ENCODE results near the gene DUSP2. TPM values are rescaled to one million over a fixed set of nuclear protein-coding genes. Genes with fewer than 3 reads are reported as not detected.

DUSP2 gene
- total and polyA plus RNA-seq, 4 donors = 5.2 to 10.7 (median 7.9) TPM

- Histone ChIP-seq H3K27ac (ENCODE audit: low read depth, low read length) (no peak overlapping the region), H3K4me1 (ENCODE audit: control insufficient read depth, insufficient read depth, low read length) (peaks cover 18% of the 10 kb centered on the region)
- WGBS (ENCODE audit: insufficient coverage) = 84% methylated on average over 6 of the region's 6 CpGs
Measured at GRCh38 chr2:96104487-96104861, 40.8 kb downstream of the DUSP2 start.

GRCh38 chr2:96103761-96104486 is 41.3 kb downstream of the DUSP2 start:
- Histone ChIP-seq H3K36me3 (ENCODE audit: control insufficient read depth, insufficient read depth, low read length) (no peaks in the 10 kb centered on the region), H3K27me3 (ENCODE audit: control insufficient read depth, insufficient read depth, low read length) (no peaks in the 10 kb centered on the region), H3K27ac (ENCODE audit: low read depth, low read length) (no peak overlapping the region), H3K4me1 (ENCODE audit: control insufficient read depth, insufficient read depth, low read length) (peaks cover 16% of the 10 kb centered on the region), H3K4me3 (ENCODE audit: low read depth, low read length) (no peak overlapping the region), H3K9me3 (ENCODE audit: control insufficient read depth, insufficient read depth, low read length) (peaks cover 3% of the 10 kb centered on the region)
- WGBS (ENCODE audit: insufficient coverage) = 34% methylated on average over 6 of the region's 6 CpGs
- no peak for DNase-seq (ENCODE audit: low read depth in 4 of 6, low spot score in 6 of 6)

More at GRCh38 chr2:96104487-96104861, 40.8 kb downstream of the DUSP2 start:
- no peaks in the 10 kb centered on the region for H3K36me3 ChIP-seq (ENCODE audit: control insufficient read depth, insufficient read depth, low read length)
- H3K9me3 ChIP-seq (ENCODE audit: control insufficient read depth, insufficient read depth, low read length) = peaks cover 3% of the 10 kb centered on the region
- H3K4me3 ChIP-seq (ENCODE audit: low read depth, low read length) = no peak overlapping the region
- DNase-seq (ENCODE audit: low read depth in 4 of 6, low spot score in 6 of 6) = no peak
- H3K27me3 ChIP-seq (ENCODE audit: control insufficient read depth, insufficient read depth, low read length) = no peaks in the 10 kb centered on the region

GRCh38 chr2:96103187-96103601 is 42.0 kb downstream of the DUSP2 start:
- WGBS (ENCODE audit: insufficient coverage) = 62% methylated on average over 3 of the region's 8 CpGs
- H3K4me3 ChIP-seq (ENCODE audit: low read depth, low read length) = no peak overlapping the region
- DNase-seq (ENCODE audit: low read depth in 4 of 6, low spot score in 6 of 6) = no peak
- H3K4me1 ChIP-seq (ENCODE audit: control insufficient read depth, insufficient read depth, low read length) = peaks cover 8% of the 10 kb centered on the region
- H3K27ac ChIP-seq (ENCODE audit: low read depth, low read length) = no peak overlapping the region
- H3K9me3 ChIP-seq (ENCODE audit: control insufficient read depth, insufficient read depth, low read length) = peaks cover 3% of the 10 kb centered on the region
- H3K27me3 ChIP-seq (ENCODE audit: control insufficient read depth, insufficient read depth, low read length) = no peaks in the 10 kb centered on the region
- no peaks in the 10 kb centered on the region for H3K36me3 ChIP-seq (ENCODE audit: control insufficient read depth, insufficient read depth, low read length)

GRCh38 chr2:96102596-96103186 is 42.5 kb downstream of the DUSP2 start:
- H3K4me1 ChIP-seq (ENCODE audit: control insufficient read depth, insufficient read depth, low read length) = peaks cover 4% of the 10 kb centered on the region
- no peak overlapping the region for H3K4me3 ChIP-seq (ENCODE audit: low read depth, low read length)
- no peaks in the 10 kb centered on the region for H3K36me3 ChIP-seq (ENCODE audit: control insufficient read depth, insufficient read depth, low read length)
- H3K27me3 ChIP-seq (ENCODE audit: control insufficient read depth, insufficient read depth, low read length) = no peaks in the 10 kb centered on the region
- H3K9me3 ChIP-seq (ENCODE audit: control insufficient read depth, insufficient read depth, low read length) = peaks cover 3% of the 10 kb centered on the region
- DNase-seq (ENCODE audit: low read depth in 4 of 6, low spot score in 6 of 6) = no peak
- H3K27ac ChIP-seq (ENCODE audit: low read depth, low read length) = no peak overlapping the region
- WGBS (ENCODE audit: insufficient coverage) = 97% methylated on average over 15 of the region's 15 CpGs

GRCh38 chr2:96100893-96101304 is 44.3 kb downstream of the DUSP2 start:
- no peak overlapping the region for H3K4me3 ChIP-seq (ENCODE audit: low read depth, low read length)
- 86% methylated on average over 1 of the region's 3 CpGs for WGBS (ENCODE audit: insufficient coverage)
- H3K27me3 ChIP-seq (ENCODE audit: control insufficient read depth, insufficient read depth, low read length) = no peaks in the 10 kb centered on the region
- no peak overlapping the region for H3K27ac ChIP-seq (ENCODE audit: low read depth, low read length)
- H3K4me1 ChIP-seq (ENCODE audit: control insufficient read depth, insufficient read depth, low read length) = peaks cover 4% of the 10 kb centered on the region
- peaks cover 3% of the 10 kb centered on the region for H3K9me3 ChIP-seq (ENCODE audit: control insufficient read depth, insufficient read depth, low read length)
- no peaks in the 10 kb centered on the region for H3K36me3 ChIP-seq (ENCODE audit: control insufficient read depth, insufficient read depth, low read length)
- no peak for DNase-seq (ENCODE audit: low read depth in 4 of 6, low spot score in 6 of 6)

GRCh38 chr2:96099861-96100798 is 45.1 kb downstream of the DUSP2 start:
- no peak for DNase-seq (ENCODE audit: low read depth in 4 of 6, low spot score in 6 of 6)
- no peak overlapping the region for H3K27ac ChIP-seq (ENCODE audit: low read depth, low read length)
- H3K36me3 ChIP-seq (ENCODE audit: control insufficient read depth, insufficient read depth, low read length) = no peaks in the 10 kb centered on the region
- H3K27me3 ChIP-seq (ENCODE audit: control insufficient read depth, insufficient read depth, low read length) = no peaks in the 10 kb centered on the region
- H3K9me3 ChIP-seq (ENCODE audit: control insufficient read depth, insufficient read depth, low read length) = peaks cover 3% of the 10 kb centered on the region
- 61% methylated on average over 8 of the region's 12 CpGs for WGBS (ENCODE audit: insufficient coverage)
- no peak overlapping the region for H3K4me3 ChIP-seq (ENCODE audit: low read depth, low read length)
- H3K4me1 ChIP-seq (ENCODE audit: control insufficient read depth, insufficient read depth, low read length) = peaks cover 4% of the 10 kb centered on the region

GRCh38 chr2:96098900-96099590 is 46.2 kb downstream of the DUSP2 start:
- Histone ChIP-seq H3K9me3 (ENCODE audit: control insufficient read depth, insufficient read depth, low read length) (no peaks in the 10 kb centered on the region), H3K4me3 (ENCODE audit: low read depth, low read length) (no peak overlapping the region), H3K36me3 (ENCODE audit: control insufficient read depth, insufficient read depth, low read length) (no peaks in the 10 kb centered on the region), H3K4me1 (ENCODE audit: control insufficient read depth, insufficient read depth, low read length) (no peaks in the 10 kb centered on the region), H3K27ac (ENCODE audit: low read depth, low read length) (no peak overlapping the region), H3K27me3 (ENCODE audit: control insufficient read depth, insufficient read depth, low read length) (no peaks in the 10 kb centered on the region)
- WGBS (ENCODE audit: insufficient coverage) = 84% methylated on average over 7 of the region's 11 CpGs
- DNase-seq (ENCODE audit: low read depth in 4 of 6, low spot score in 6 of 6) = no peak

- H3K9me3 ChIP-seq (ENCODE audit: control insufficient read depth, insufficient read depth, low read length) = no peaks in the 10 kb centered on the region
- no peaks in the 10 kb centered on the region for H3K4me1 ChIP-seq (ENCODE audit: control insufficient read depth, insufficient read depth, low read length)
- no peak overlapping the region for H3K27ac ChIP-seq (ENCODE audit: low read depth, low read length)
- no peak overlapping the region for H3K4me3 ChIP-seq (ENCODE audit: low read depth, low read length)
- no peak for DNase-seq (ENCODE audit: low read depth in 4 of 6, low spot score in 6 of 6)
- H3K36me3 ChIP-seq (ENCODE audit: control insufficient read depth, insufficient read depth, low read length) = no peaks in the 10 kb centered on the region
- no peaks in the 10 kb centered on the region for H3K27me3 ChIP-seq (ENCODE audit: control insufficient read depth, insufficient read depth, low read length)
- WGBS (ENCODE audit: insufficient coverage) = 70% methylated on average over 6 of the region's 7 CpGs
Measured at GRCh38 chr2:96097951-96098823, 47.1 kb downstream of the DUSP2 start.
